GM12878 (cell line): ENCODE data around the gene CPA4. TPM values are rescaled to one million over a fixed set of nuclear protein-coding genes. Genes with fewer than 3 reads are reported as not detected.

Experiments used
- ATAC-seq: fragments of 200-7000 bp; cut with Tn5 transposase; 3 replicates; pipeline ENCODE4 v1.9.1; 2020; ENCODE audit warnings: mild to moderate bottlenecking, moderate library complexity
- BruUV-seq: library from RNA; stranded (reverse); fragments of 400-500 nt; replicated peaks from 2 replicates; lab custom pipeline; 2021; lab: Mats Ljungman, UMichigan
- CTCF ChIA-PET: fragments of 300-600 bp; sonication (Branson Sonifier 250); formaldehyde crosslinking; extraction: SDS; loops from one replicate; lab custom pipeline; 2021; ENCODE audit warnings: inconsistent platforms; lab: Yijun Ruan, JAX
- POLR2A ChIA-PET: fragments of 350-600 bp; formaldehyde crosslinking; extraction: SDS; loops from one replicate; lab custom pipeline; 2021; ENCODE audit warnings: inconsistent platforms; lab: Charles Lee
- RAD21 ChIA-PET: fragments of 300-600 bp; sonication (Branson Sonifier 250); formaldehyde crosslinking; loops from one replicate; lab custom pipeline; 2023; ENCODE audit warnings: antibody characterized with exemption; ENCODE audit not compliant: unreplicated experiment; lab: Charles Lee
- SMC1A ChIA-PET: fragments of 300-600 bp; sonication (Branson Sonifier 250); formaldehyde crosslinking; loops from one replicate; lab custom pipeline; 2023; ENCODE audit not compliant: unreplicated experiment, uncharacterized antibody; lab: Charles Lee
- DNase-seq: peaks from one replicate; pipeline ENCODE4 v3.0.0-alpha.2; 2011; ENCODE audit warnings: low read depth, low spot score
- FAIRE-seq: peaks from 3 replicates; lab custom pipeline; 2011; peaks lifted over from hg19 to GRCh38; lab: Jason Lieb, UNC
- H2AFZ ChIP-seq: 2 replicates; pipeline ENCODE4 v1.6.0; 2011; ENCODE audit warnings: low read depth, low read length, control low read depth; ENCODE audit not compliant: control insufficient read depth
- H3K27ac ChIP-seq: 2 replicates; pipeline ENCODE4 v1.5.1; 2011; ENCODE audit warnings: control low read depth; ENCODE audit not compliant: control insufficient read depth, insufficient read depth
- H3K27me3 ChIP-seq, 2 experiments: replicated peaks in 1 of 2; 2 replicates each; pipeline versions ENCODE4 v1.6.0 to v1.6.1; 2011; ENCODE audit warnings: low read length in 1 of 2; ENCODE audit not compliant: control insufficient read depth in 2 of 2, insufficient read depth in 2 of 2
- H3K36me3 ChIP-seq, 2 experiments: 2 replicates each; pipeline ENCODE4 v1.5.1; 2011; ENCODE audit warnings: low read length in 1 of 2; ENCODE audit not compliant: control insufficient read depth in 2 of 2, insufficient read depth in 2 of 2
- H3K4me1 ChIP-seq: 2 replicates; pipeline ENCODE4 v1.6.1; 2011; ENCODE audit warnings: mild to moderate bottlenecking, low read length, moderate library complexity, mixed read lengths; ENCODE audit not compliant: control insufficient read depth, insufficient read depth
- H3K4me2 ChIP-seq: 2 replicates; pipeline ENCODE4 v1.6.0; 2011; ENCODE audit warnings: control low read depth; ENCODE audit not compliant: control insufficient read depth, insufficient read depth
- H3K4me3 ChIP-seq: fragments of 200-600 bp; sonication (generic); 2 replicates; pipeline ENCODE4 v1.5.1; 2016
- H3K79me2 ChIP-seq: 2 replicates; pipeline ENCODE4 v1.6.0; 2011; ENCODE audit warnings: low read length; ENCODE audit not compliant: control insufficient read depth, insufficient read depth
- H3K9ac ChIP-seq: 2 replicates; pipeline ENCODE4 v1.8.0; 2011; ENCODE audit warnings: low read length, control low read depth, mixed read lengths; ENCODE audit not compliant: control insufficient read depth, insufficient read depth
- H3K9me3 ChIP-seq: replicated peaks from 3 replicates; pipeline ENCODE4 v1.5.1; 2011; ENCODE audit warnings: mild to moderate bottlenecking, low read length; ENCODE audit not compliant: control insufficient read depth, insufficient read depth
- H4K20me1 ChIP-seq: 2 replicates; pipeline ENCODE4 v1.6.0; 2011; ENCODE audit not compliant: control insufficient read depth, insufficient read depth
- BACH1 ChIP-seq: fragments of 450-650 bp; IDR thresholded peaks from 2 replicates; pipeline ENCODE4 v1.6.1; 2017; ENCODE audit warnings: mild to moderate bottlenecking, borderline replicate concordance
- EED ChIP-seq: sonication (generic); IDR thresholded peaks from 2 replicates; pipeline ENCODE4 v1.6.1; 2016; ENCODE audit warnings: antibody characterized with exemption, low read depth
- ELK1 ChIP-seq: IDR thresholded peaks from 2 replicates; pipeline ENCODE4 v1.6.1; 2012; ENCODE audit warnings: low read depth, low read length, improper control_type of control experiment
- EZH2 ChIP-seq: IDR thresholded peaks from 2 replicates; pipeline ENCODE4 v1.6.1; 2012; ENCODE audit warnings: low read depth, mild to moderate bottlenecking, control low read depth, inconsistent platforms, low read length, borderline replicate concordance; ENCODE audit not compliant: control insufficient read depth
- FOXK2 ChIP-seq: fragments of 450-650 bp; IDR thresholded peaks from 2 replicates; pipeline ENCODE4 v1.6.1; 2017; ENCODE audit warnings: mild to moderate bottlenecking, moderate library complexity
- KDM1A ChIP-seq: fragments of 200-600 bp; sonication (generic); IDR thresholded peaks from 2 replicates; pipeline ENCODE4 v1.6.1; 2016; ENCODE audit warnings: borderline replicate concordance
- NR2F1 ChIP-seq: fragments of 450-650 bp; conservative IDR thresholded peaks from 2 replicates; pipeline ENCODE4 v1.6.1; 2017; ENCODE audit warnings: mild to moderate bottlenecking
- PAX5 ChIP-seq: IDR thresholded peaks from 2 replicates; pipeline ENCODE4 v1.6.1; 2011; ENCODE audit warnings: low read depth, low read length, borderline replicate concordance
- USF2 ChIP-seq: IDR thresholded peaks from 2 replicates; pipeline ENCODE4 v1.6.1; 2011; ENCODE audit warnings: low read depth, low read length, improper control_type of control experiment, borderline replicate concordance
- WGBS: methylation state at CpG from one replicate; pipeline ENCODE4 v1.1.6; 2016; ENCODE audit warnings: low lambda C conversion rate; ENCODE audit not compliant: insufficient replicate concordance, insufficient coverage; ENCODE audit errors: missing lambda C conversion rate; 5-methylcytosine and 5-hydroxymethylcytosine counted together
- in situ Hi-C: fragments of 300-500 bp; cut with MboI; formaldehyde crosslinking; loops from 9 replicates; pipeline ENCODE4 v1.14.3; 2018; ENCODE audit warnings: mixed read lengths
- intact Hi-C: fragments of 100-400 bp; cut with micrococcal nuclease; formaldehyde crosslinking; loops from one replicate; pipeline ENCODE4 v1.14.2; 2022; ENCODE audit not compliant: unreplicated experiment
- polyA plus RNA-seq, 11 experiments: library from polyadenylated mRNA; depleted of rRNA in 4 of 11; unstranded in 6 of 11; stranded (reverse) in 5 of 11; fragments of >200 nt; fragmentation: Nextera tagmentation in 4 of 11; fragmentation: Illumina TruSeq in 1 of 11; extraction: Ambion mirVana in 4 of 11; extraction: Trizol in 1 of 11; gene quantifications; 1 replicate in 1 of 11; 2 replicates in 10 of 11; pipeline versions ENCODE4 v1.2.1 to v1.2.3, GENCODE V29; 2011 to 2016; ENCODE audit warnings: inconsistent platforms in 2 of 11, missing spikeins in 2 of 11, low read depth in 1 of 11
- total RNA-seq, 4 experiments: library from RNA; depleted of rRNA in 3 of 4; stranded (reverse); fragments of >200 nt in 3 of 4; fragmentation: Illumina TruSeq in 1 of 4; extraction: Trizol in 1 of 4; gene quantifications; 2 replicates each; pipeline versions ENCODE4 v1.2.1 to v1.2.3, GENCODE V29; 2013 to 2021
- TF ChIP-seq, protein P1 (sequence below): IDR thresholded peaks from 2 replicates; pipeline ENCODE4 v1.6.1; 2012; ENCODE audit warnings: mild to moderate bottlenecking, low read depth, low read length
- TF ChIP-seq, protein P2 (sequence below): IDR thresholded peaks from 2 replicates; pipeline ENCODE4 v1.6.1; 2011; ENCODE audit warnings: mild to moderate bottlenecking, low read depth, low read length, moderate library complexity; ENCODE audit not compliant: insufficient replicate concordance

CPA4 gene
- total and polyA plus RNA-seq, 10 of the 15 experiments (the other 5 are each of a cell fraction or from before 2014, with no cell fraction given) = 0.05 to 0.35 (median 0.18) TPM; not detected in 1

DNA sequence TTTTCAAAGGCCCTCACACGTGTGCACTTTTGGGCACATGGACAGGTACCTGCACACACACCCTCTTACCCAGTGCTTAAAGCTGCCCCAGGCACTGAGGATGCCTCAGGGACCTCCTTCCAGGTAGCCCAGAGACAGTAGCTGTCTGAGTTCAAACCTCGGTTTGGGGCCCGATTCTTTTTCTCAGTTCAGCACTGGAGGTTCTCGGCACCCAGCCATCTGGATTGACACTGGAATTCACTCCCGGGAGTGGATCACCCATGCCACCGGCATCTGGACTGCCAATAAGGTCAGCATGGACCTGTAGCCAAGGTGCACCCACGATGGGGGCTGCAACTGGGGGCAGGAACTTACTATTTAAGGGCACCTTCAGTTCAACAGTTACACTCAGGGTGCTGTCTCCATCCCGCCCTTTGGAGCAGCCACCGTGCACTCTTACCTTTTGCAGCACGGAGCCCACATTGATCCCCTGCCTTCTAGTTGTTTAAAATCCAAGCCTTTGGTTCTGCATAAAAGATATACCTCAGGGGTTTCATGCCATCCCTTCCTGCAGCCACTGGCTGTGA, 69.4 kb downstream of the CPA4 start:
- Histone ChIP-seq H3K27ac (no peak overlapping the region), H3K4me1 (peaks cover 13% of the 10 kb centered on the region), H2AFZ (no peak overlapping the region), H3K9ac (no peak overlapping the region), H3K4me3 (no peak overlapping the region), H3K4me2 (no peak overlapping the region), H3K79me2 (no peaks in the 10 kb centered on the region), H4K20me1 (no peaks in the 10 kb centered on the region), H3K9me3 (peaks cover 2% of the 10 kb centered on the region; the same call in 1 of the 3 replicates), H3K36me3 (no peaks in the 10 kb centered on the region), H3K27me3 (no peaks in the 10 kb centered on the region)
- DNase-seq (no peak), FAIRE-seq (no peak), ATAC-seq (no peak)
- intact Hi-C loops = no loop called here
- ChIA-PET RAD21 (no interaction called here), POLR2A (no interaction called here), CTCF (no interaction called here), SMC1A (interaction anchor here (0.9 kb wide), 1 partner anchor 30 kb away, joined by 3 read pairs; no protein-coding TSS in a partner anchor)
- in situ Hi-C loops = no loop called here
- 60% methylated on average over 10 of the region's 10 CpGs for whole genome bisulfite sequencing
- BruUV-seq = no TSS peak
- TF ChIP-seq FOXK2 (no peak), USF2 (no peak), NR2F1 (no peak), PAX5 (no peak), EZH2 (no peak), EED (no peak), BACH1 (no peak), ELK1 (no peak), KDM1A (no peak)
- TF ChIP-seq, protein P1, sequence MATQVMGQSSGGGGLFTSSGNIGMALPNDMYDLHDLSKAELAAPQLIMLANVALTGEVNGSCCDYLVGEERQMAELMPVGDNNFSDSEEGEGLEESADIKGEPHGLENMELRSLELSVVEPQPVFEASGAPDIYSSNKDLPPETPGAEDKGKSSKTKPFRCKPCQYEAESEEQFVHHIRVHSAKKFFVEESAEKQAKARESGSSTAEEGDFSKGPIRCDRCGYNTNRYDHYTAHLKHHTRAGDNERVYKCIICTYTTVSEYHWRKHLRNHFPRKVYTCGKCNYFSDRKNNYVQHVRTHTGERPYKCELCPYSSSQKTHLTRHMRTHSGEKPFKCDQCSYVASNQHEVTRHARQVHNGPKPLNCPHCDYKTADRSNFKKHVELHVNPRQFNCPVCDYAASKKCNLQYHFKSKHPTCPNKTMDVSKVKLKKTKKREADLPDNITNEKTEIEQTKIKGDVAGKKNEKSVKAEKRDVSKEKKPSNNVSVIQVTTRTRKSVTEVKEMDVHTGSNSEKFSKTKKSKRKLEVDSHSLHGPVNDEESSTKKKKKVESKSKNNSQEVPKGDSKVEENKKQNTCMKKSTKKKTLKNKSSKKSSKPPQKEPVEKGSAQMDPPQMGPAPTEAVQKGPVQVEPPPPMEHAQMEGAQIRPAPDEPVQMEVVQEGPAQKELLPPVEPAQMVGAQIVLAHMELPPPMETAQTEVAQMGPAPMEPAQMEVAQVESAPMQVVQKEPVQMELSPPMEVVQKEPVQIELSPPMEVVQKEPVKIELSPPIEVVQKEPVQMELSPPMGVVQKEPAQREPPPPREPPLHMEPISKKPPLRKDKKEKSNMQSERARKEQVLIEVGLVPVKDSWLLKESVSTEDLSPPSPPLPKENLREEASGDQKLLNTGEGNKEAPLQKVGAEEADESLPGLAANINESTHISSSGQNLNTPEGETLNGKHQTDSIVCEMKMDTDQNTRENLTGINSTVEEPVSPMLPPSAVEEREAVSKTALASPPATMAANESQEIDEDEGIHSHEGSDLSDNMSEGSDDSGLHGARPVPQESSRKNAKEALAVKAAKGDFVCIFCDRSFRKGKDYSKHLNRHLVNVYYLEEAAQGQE = no peak
- TF ChIP-seq, protein P2, sequence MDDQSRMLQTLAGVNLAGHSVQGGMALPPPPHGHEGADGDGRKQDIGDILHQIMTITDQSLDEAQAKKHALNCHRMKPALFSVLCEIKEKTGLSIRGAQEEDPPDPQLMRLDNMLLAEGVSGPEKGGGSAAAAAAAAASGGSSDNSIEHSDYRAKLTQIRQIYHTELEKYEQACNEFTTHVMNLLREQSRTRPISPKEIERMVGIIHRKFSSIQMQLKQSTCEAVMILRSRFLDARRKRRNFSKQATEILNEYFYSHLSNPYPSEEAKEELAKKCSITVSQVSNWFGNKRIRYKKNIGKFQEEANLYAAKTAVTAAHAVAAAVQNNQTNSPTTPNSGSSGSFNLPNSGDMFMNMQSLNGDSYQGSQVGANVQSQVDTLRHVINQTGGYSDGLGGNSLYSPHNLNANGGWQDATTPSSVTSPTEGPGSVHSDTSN = no peak
